ENCODE data around the gene LYZL2.
"Not testable (repeated sequence)": the region's sequence is repeated elsewhere in the genome, so short reads cannot be mapped to it uniquely, and the experiment has no call there.

Gene LYZL2

GRCh38 chr10:30629653-30630052, at the start of gene LYZL2:
Gene LYZL2 (minus strand): TSS chr10:30629753. CDS start chr10:30626915, 2,838 bp downstream.
- ATAC-seq = no peak
- TF ChIP-seq CSDC2 (CRISPR knock-in tag; IDR thresholded peaks at IDR 0.05) = no peak
- TF ChIP-seq TOX (CRISPR knock-in tag; IDR thresholded peaks at IDR 0.05; ENCODE audit: borderline replicate concordance) = no peak
- TF ChIP-seq ISL1 (CRISPR knock-in tag; IDR thresholded peaks at IDR 0.05) = no peak
- TF ChIP-seq ESRRG (CRISPR knock-in tag; IDR thresholded peaks at IDR 0.05) = no peak
- no peak for TF ChIP-seq TSHZ2 (CRISPR knock-in tag; IDR thresholded peaks at IDR 0.05)
- TF ChIP-seq RARB (CRISPR knock-in tag; IDR thresholded peaks at IDR 0.05) = no peak
- TF ChIP-seq, protein P1, sequence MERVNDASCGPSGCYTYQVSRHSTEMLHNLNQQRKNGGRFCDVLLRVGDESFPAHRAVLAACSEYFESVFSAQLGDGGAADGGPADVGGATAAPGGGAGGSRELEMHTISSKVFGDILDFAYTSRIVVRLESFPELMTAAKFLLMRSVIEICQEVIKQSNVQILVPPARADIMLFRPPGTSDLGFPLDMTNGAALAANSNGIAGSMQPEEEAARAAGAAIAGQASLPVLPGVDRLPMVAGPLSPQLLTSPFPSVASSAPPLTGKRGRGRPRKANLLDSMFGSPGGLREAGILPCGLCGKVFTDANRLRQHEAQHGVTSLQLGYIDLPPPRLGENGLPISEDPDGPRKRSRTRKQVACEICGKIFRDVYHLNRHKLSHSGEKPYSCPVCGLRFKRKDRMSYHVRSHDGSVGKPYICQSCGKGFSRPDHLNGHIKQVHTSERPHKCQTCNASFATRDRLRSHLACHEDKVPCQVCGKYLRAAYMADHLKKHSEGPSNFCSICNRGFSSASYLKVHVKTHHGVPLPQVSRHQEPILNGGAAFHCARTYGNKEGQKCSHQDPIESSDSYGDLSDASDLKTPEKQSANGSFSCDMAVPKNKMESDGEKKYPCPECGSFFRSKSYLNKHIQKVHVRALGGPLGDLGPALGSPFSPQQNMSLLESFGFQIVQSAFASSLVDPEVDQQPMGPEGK (CRISPR knock-in tag; IDR thresholded peaks at IDR 0.05; ENCODE audit: borderline replicate concordance) = no peak
- no peak for TF ChIP-seq CSRNP3 (CRISPR knock-in tag; IDR thresholded peaks at IDR 0.05)
- TF ChIP-seq GLIS3 (CRISPR knock-in tag; IDR thresholded peaks at IDR 0.05) = no peak
- no peak for TF ChIP-seq ZNF70 (CRISPR knock-in tag; IDR thresholded peaks at IDR 0.05)
- no peak for TF ChIP-seq ZFP3 (CRISPR knock-in tag; IDR thresholded peaks at IDR 0.05)
- TF ChIP-seq ZFP30 (CRISPR knock-in tag; IDR thresholded peaks at IDR 0.05) = no peak
- no peak for TF ChIP-seq ZC3H10 (CRISPR knock-in tag; IDR thresholded peaks at IDR 0.05)
- TF ChIP-seq OSR1 (CRISPR knock-in tag; IDR thresholded peaks at IDR 0.05) = no peak
- TF ChIP-seq ZNF565 (CRISPR knock-in tag; conservative IDR thresholded peaks at IDR 0.05; ENCODE audit: low read depth) = no peak
- no peak for TF ChIP-seq ARNTL (CRISPR knock-in tag; IDR thresholded peaks at IDR 0.05; ENCODE audit: borderline replicate concordance, low read depth)
- TF ChIP-seq TCF4 (CRISPR knock-in tag; IDR thresholded peaks at IDR 0.05; ENCODE audit: borderline replicate concordance) = no peak

GRCh38 chr10:30677616-30678015, 48.1 kb upstream of the LYZL2 start:
- not testable (repeated sequence) for ATAC-seq

GRCh38 chr10:30677146-30677545, 47.6 kb upstream of the LYZL2 start:
- ATAC-seq = not testable (repeated sequence)

GRCh38 chr10:30675791-30676718, 46.5 kb upstream of the LYZL2 start:
- ATAC-seq = no peak
- TF ChIP-seq POU6F1 (CRISPR knock-in tag; IDR thresholded peaks at IDR 0.05; ENCODE audit: borderline replicate concordance, low read depth) = no peak
- no peak for TF ChIP-seq TOX (CRISPR knock-in tag; IDR thresholded peaks at IDR 0.05; ENCODE audit: borderline replicate concordance)
- no peak for TF ChIP-seq ISL1 (CRISPR knock-in tag; IDR thresholded peaks at IDR 0.05)
- TF ChIP-seq TSHZ2 (CRISPR knock-in tag; IDR thresholded peaks at IDR 0.05) = no peak
- no peak for TF ChIP-seq SNAI2 (CRISPR knock-in tag; IDR thresholded peaks at IDR 0.05)
- no peak for TF ChIP-seq GLIS3 (CRISPR knock-in tag; IDR thresholded peaks at IDR 0.05)
- TF ChIP-seq ZFP30 (CRISPR knock-in tag; IDR thresholded peaks at IDR 0.05) = no peak
- TF ChIP-seq ZNF565 (CRISPR knock-in tag; conservative IDR thresholded peaks at IDR 0.05; ENCODE audit: low read depth) = no peak
- no peak for TF ChIP-seq TCF4 (CRISPR knock-in tag; IDR thresholded peaks at IDR 0.05; ENCODE audit: borderline replicate concordance)
- TF ChIP-seq CSRNP3 (CRISPR knock-in tag; IDR thresholded peaks at IDR 0.05) = no peak
- TF ChIP-seq ARNTL (CRISPR knock-in tag; IDR thresholded peaks at IDR 0.05; ENCODE audit: borderline replicate concordance, low read depth) = no peak
- TF ChIP-seq, protein P2, sequence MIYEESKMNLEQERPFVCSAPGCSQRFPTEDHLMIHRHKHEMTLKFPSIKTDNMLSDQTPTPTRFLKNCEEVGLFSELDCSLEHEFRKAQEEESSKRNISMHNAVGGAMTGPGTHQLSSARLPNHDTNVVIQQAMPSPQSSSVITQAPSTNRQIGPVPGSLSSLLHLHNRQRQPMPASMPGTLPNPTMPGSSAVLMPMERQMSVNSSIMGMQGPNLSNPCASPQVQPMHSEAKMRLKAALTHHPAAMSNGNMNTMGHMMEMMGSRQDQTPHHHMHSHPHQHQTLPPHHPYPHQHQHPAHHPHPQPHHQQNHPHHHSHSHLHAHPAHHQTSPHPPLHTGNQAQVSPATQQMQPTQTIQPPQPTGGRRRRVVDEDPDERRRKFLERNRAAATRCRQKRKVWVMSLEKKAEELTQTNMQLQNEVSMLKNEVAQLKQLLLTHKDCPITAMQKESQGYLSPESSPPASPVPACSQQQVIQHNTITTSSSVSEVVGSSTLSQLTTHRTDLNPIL (CRISPR knock-in tag; IDR thresholded peaks at IDR 0.05; ENCODE audit: low read depth) = no peak
- no peak for TF ChIP-seq PPARA (CRISPR knock-in tag; IDR thresholded peaks at IDR 0.05; ENCODE audit: borderline replicate concordance)
